Esophagus squamous epithelium (tissue), 5 donors: Measurements from ENCODE around the gene LGALS7. TPM values are rescaled to one million over a fixed set of nuclear protein-coding genes. Genes with fewer than 3 reads are reported as not detected.

Source experiments
- DNase-seq: peaks from one replicate; lab custom pipeline; 2025; lab: John Stamatoyannopoulos, UW
- H3K27ac ChIP-seq, 4 donors: fragments of 200-600 bp; sonication (generic); one replicate each; pipeline ENCODE4 v1.5.1; 2016 to 2019; ENCODE audit warnings: mild to moderate bottlenecking in 1 of 4
- H3K27me3 ChIP-seq, 4 donors: fragments of 200-600 bp; sonication (generic); 1 replicate in 3 of 4; 2 replicates in 1 of 4; pipeline versions ENCODE4 v1.5.1 to v1.6.0; 2017 to 2021; ENCODE audit warnings: antibody characterized with exemption in 1 of 4
- H3K36me3 ChIP-seq, 3 donors: fragments of 200-600 bp; sonication (generic); one replicate each; pipeline ENCODE4 v1.5.1; 2016 to 2019
- H3K4me1 ChIP-seq, 3 donors: fragments of 200-600 bp; sonication (generic); one replicate each; pipeline ENCODE4 v1.5.1; 2017 to 2019
- H3K4me3 ChIP-seq, 4 donors: fragments of 200-600 bp; sonication (generic); 1 replicate in 3 of 4; 2 replicates in 1 of 4; pipeline ENCODE4 v1.5.1; 2016 to 2019; ENCODE audit warnings: mild to moderate bottlenecking in 2 of 4, moderate library complexity in 1 of 4
- H3K9me3 ChIP-seq, 3 donors: fragments of 200-600 bp; sonication (generic); one replicate each; pipeline ENCODE4 v1.5.1; 2016 to 2019
- CTCF ChIP-seq, 6 experiments: fragments of 450-650 bp in 4 of 6; fragments of 200-600 bp in 2 of 6; sonication (generic) in 2 of 6; IDR thresholded peaks; one replicate each; pipeline ENCODE4 v1.5.1; 2016 to 2019; ENCODE audit warnings: antibody characterized with exemption in 6 of 6, mild to moderate bottlenecking in 4 of 6, moderate library complexity in 4 of 6
- POLR2A ChIP-seq, 4 donors: fragments of 450-650 bp; IDR thresholded peaks; one replicate each; pipeline ENCODE4 v1.6.1; 2017; ENCODE audit warnings: antibody characterized with exemption in 4 of 4, mild to moderate bottlenecking in 4 of 4, moderate library complexity in 3 of 4
- WGBS, 2 donors: methylation state at CpG; one replicate each; pipeline ENCODE4 v1.1.5; 2018; 5-methylcytosine and 5-hydroxymethylcytosine counted together
- intact Hi-C: fragments of 100-400 bp; cut with DNase I; formaldehyde crosslinking; loops from one replicate; pipeline ENCODE4 v1.15.0; 2022
- total RNA-seq, 4 donors: library from RNA; depleted of rRNA; stranded (reverse); fragments of >200 nt; gene quantifications; one replicate each; pipeline ENCODE4 v1.1.0, GENCODE V29; 2016
- donor health status: DM: yes; HTN: yes; CAD: no.

The LGALS7 gene
- total RNA-seq, 4 donors from 2014 or later = 7.1 to 266 (median 114) TPM

- DNase-seq = no peak
- no peaks in the 10 kb centered on the region for H3K9me3 ChIP-seq
- no peak overlapping the region for H3K4me3 ChIP-seq
- intact Hi-C loops = loop anchor here (10.0 kb wide), 1 partner anchor 104 kb away; the partner anchor contains the start of gene ECH1
- H3K4me1 ChIP-seq = peaks cover 20 to 84% (median 24%) of the 10 kb centered on the region in 3 donors
- TF ChIP-seq POLR2A (IDR thresholded peaks at IDR 0.05) (no peak), CTCF (IDR thresholded peaks at IDR 0.05) (no peak)
- H3K27ac ChIP-seq = peak overlapping the region in 3 of 4 donors; percentile 56 to 88 (median 77)
- peaks cover 41 to 69% (median 44%) of the 10 kb centered on the region in 3 donors for H3K36me3 ChIP-seq
- 80 to 83% methylated on average over 2 to 3 of the region's 7 CpGs for WGBS, 2 donors
- no peaks in the 10 kb centered on the region for H3K27me3 ChIP-seq
Observed at GRCh38 chr19:38730470-38730730, 42.9 kb downstream of the LGALS7 start.

GRCh38 chr19:38729653-38730469 lies 43.5 kb downstream of the LGALS7 start:
- 71 to 77% methylated on average over 13 of the region's 17 CpGs for WGBS, 2 donors
- H3K36me3 ChIP-seq = peaks cover 47 to 74% (median 49%) of the 10 kb centered on the region in 3 donors
- peak overlapping the region in 3 of 4 donors; percentile 68 to 88 (median 77) for H3K27ac ChIP-seq
- H3K4me3 ChIP-seq = no peak overlapping the region
- H3K27me3 ChIP-seq = no peaks in the 10 kb centered on the region
- DNase-seq = no peak
- no peaks in the 10 kb centered on the region for H3K9me3 ChIP-seq
- intact Hi-C loops = loop anchor here (10.0 kb wide), 1 partner anchor 105 kb away; the partner anchor contains the start of gene ECH1
- H3K4me1 ChIP-seq = peaks cover 15 to 79% (median 18%) of the 10 kb centered on the region in 3 donors
- peak; percentile 79 to 86 (median 80) for TF ChIP-seq CTCF (IDR thresholded peaks at IDR 0.05)
- TF ChIP-seq POLR2A (IDR thresholded peaks at IDR 0.05) = no peak

DNA sequence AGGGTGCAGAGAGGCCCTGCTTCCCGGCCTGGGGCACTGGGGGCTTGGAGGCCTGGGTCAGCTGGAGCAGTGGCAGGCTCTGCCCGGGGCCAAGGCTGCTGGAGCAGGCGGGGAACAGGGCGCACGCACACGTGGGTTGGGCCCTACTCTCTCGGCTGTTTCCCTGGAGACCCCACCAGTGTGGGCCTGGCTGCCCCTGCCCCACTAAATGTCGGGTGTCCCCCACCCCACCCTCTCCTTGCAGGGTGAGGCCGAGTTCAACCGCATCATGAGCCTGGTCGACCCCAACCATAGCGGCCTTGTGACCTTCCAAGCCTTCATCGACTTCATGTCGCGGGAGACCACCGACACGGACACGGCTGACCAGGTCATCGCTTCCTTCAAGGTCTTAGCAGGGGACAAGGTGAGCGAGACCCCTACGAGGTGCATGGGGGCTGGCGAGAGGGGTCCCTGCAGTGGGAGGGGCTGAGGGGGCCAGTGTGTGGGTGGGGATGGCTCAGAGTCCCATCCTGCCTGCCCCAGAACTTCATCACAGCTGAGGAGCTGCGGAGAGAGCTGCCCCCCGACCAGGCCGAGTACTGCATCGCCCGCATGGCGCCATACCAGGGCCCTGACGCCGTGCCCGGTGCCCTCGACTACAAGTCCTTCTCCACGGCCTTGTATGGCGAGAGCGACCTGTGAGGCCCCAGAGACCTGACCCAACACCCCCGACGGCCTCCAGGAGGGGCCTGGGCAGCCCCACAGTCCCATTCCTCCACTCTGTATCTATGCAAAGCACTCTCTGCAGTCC lies 44.4 kb downstream of the LGALS7 start:
- TF ChIP-seq CTCF (IDR thresholded peaks at IDR 0.05) = no peak
- no peak for TF ChIP-seq POLR2A (IDR thresholded peaks at IDR 0.05)
- 72 to 77% methylated on average over 5 to 10 of the region's 37 CpGs for WGBS, 2 donors
- Histone ChIP-seq H3K36me3 (peaks cover 56 to 84% (median 57%) of the 10 kb centered on the region in 3 donors), H3K4me1 (peaks cover 7 to 70% (median 12%) of the 10 kb centered on the region in 3 donors), H3K9me3 (no peaks in the 10 kb centered on the region), H3K27ac (peak overlapping the region in 3 of 4 donors; percentile 68 to 88 (median 77)), H3K27me3 (no peaks in the 10 kb centered on the region), H3K4me3 (no peak overlapping the region)
- no peak for DNase-seq
- intact Hi-C loops = no loop called here

- no peak for TF ChIP-seq POLR2A (IDR thresholded peaks at IDR 0.05)
- no peak for TF ChIP-seq CTCF (IDR thresholded peaks at IDR 0.05)
- H3K4me3 ChIP-seq = no peak overlapping the region
- no peaks in the 10 kb centered on the region for H3K27me3 ChIP-seq
- 71 to 79% methylated on average over 28 to 31 of the region's 33 CpGs for WGBS, 2 donors
- no peaks in the 10 kb centered on the region for H3K9me3 ChIP-seq
- intact Hi-C loops = no loop called here
- peaks cover 65 to 92% (median 66%) of the 10 kb centered on the region in 3 donors for H3K36me3 ChIP-seq
- no peak for DNase-seq
- peaks cover 3 to 64% (median 6%) of the 10 kb centered on the region in 3 donors for H3K4me1 ChIP-seq
- peak overlapping the region in 3 of 4 donors; percentile 68 to 88 (median 77) for H3K27ac ChIP-seq
Observed at GRCh38 chr19:38727868-38728660, 45.3 kb downstream of the LGALS7 start.
